ENCODE measurements around the gene GDF7. TPM values are rescaled to one million over a fixed set of nuclear protein-coding genes. Genes with fewer than 3 reads are reported as not detected.

GDF7 gene
- total and polyA plus RNA-seq, 2 of the 4 experiments (the other 2 are of a cell fraction), result under 0.01 to 0.02 TPM

GRCh38 chr2:20674309-20674965 is 7.5 kb downstream of the GDF7 start:
- POLR2A ChIA-PET (ENCODE audit: unreplicated experiment), result no interaction called here
- intact Hi-C loops (cut with micrococcal nuclease), result no loop called here
- CTCF ChIA-PET, result interaction anchor here (1.4 to 1.8 kb wide), 2 partner anchors 8 to 23 kb away, joined by 4 read pairs; no protein-coding TSS in a partner anchor

More at GRCh38 chr2:20674309-20674965, 7.5 kb downstream of the GDF7 start:
- peaks cover 35% of the 10 kb centered on the region for H3K27me3 ChIP-seq (ENCODE audit: control insufficient read depth, insufficient read depth, low read length)
- peaks cover 1% of the 10 kb centered on the region; the same call in 1 of the 2 replicates for H3K36me3 ChIP-seq (ENCODE audit: control insufficient read depth, insufficient read depth, low read length)
- H3K23ac ChIP-seq (ENCODE audit: low read depth, low read length), result no peak overlapping the region
- BruUV-seq (replicated peaks), result no TSS peak
- dilution Hi-C loops (cut with HindIII; ENCODE audit: low sequenced_read_pairs, unreplicated experiment), result no loop called here
- no CpG with 5 or more reads among the region's 11 CpGs for WGBS, 2 experiments (ENCODE audit: extremely low coverage in 2 of 2, insufficient read length in 1 of 2)
- no peak for TF ChIP-seq CEBPB (IDR thresholded peaks at IDR 0.05; ENCODE audit: low read depth, low read length)
- no peak for TF ChIP-seq RCOR1 (IDR thresholded peaks at IDR 0.05; ENCODE audit: insufficient replicate concordance, low read length)
- no peak for TF ChIP-seq CHD1 (IDR thresholded peaks at IDR 0.05; ENCODE audit: low read depth, low read length)
- TF ChIP-seq USF2 (IDR thresholded peaks at IDR 0.05; ENCODE audit: low read depth, low read length), result no peak
- no peak for TF ChIP-seq CTCF (conservative IDR thresholded peaks at IDR 0.05; ENCODE audit: low read depth, low read length)
- no peak for TF ChIP-seq RFX5 (IDR thresholded peaks at IDR 0.05; ENCODE audit: low read depth, low read length)
- no peak for TF ChIP-seq FOS (IDR thresholded peaks at IDR 0.05; ENCODE audit: low read depth, low read length)
- TF ChIP-seq SMC3 (IDR thresholded peaks at IDR 0.05; ENCODE audit: low read depth, low read length), result no peak
- TF ChIP-seq MXI1 (IDR thresholded peaks at IDR 0.05; ENCODE audit: borderline replicate concordance, low read depth, low read length), result no peak
- TF ChIP-seq MAFK (IDR thresholded peaks at IDR 0.05; ENCODE audit: low read depth, low read length), result no peak
- TF ChIP-seq POLR2A (IDR thresholded peaks at IDR 0.05; ENCODE audit: low read depth, low read length), result no peak
- no peak for TF ChIP-seq BHLHE40 (IDR thresholded peaks at IDR 0.05; ENCODE audit: low read depth, low read length)
- TF ChIP-seq NFE2L2 (IDR thresholded peaks at IDR 0.05; ENCODE audit: low read depth, low read length), result no peak
- no peak for TF ChIP-seq MAZ (IDR thresholded peaks at IDR 0.05; ENCODE audit: borderline replicate concordance, low read depth, low read length)
- TF ChIP-seq ELK1 (IDR thresholded peaks at IDR 0.05; ENCODE audit: borderline replicate concordance, low read depth, low read length), result no peak
- no peak for TF ChIP-seq RAD21 (IDR thresholded peaks at IDR 0.05; ENCODE audit: low read length)
- no peak overlapping the region for H4K8ac ChIP-seq (ENCODE audit: low read depth in 2 of 2, low read length in 2 of 2)
- H4K20me1 ChIP-seq (ENCODE audit: insufficient read depth, low read length), result no peaks in the 10 kb centered on the region
- no peak overlapping the region for H3K9ac ChIP-seq (ENCODE audit: low read depth, low read length)
- no peak overlapping the region for H4K91ac ChIP-seq (ENCODE audit: insufficient read depth, low read depth, low read length)
- H3K27ac ChIP-seq (ENCODE audit: insufficient read depth, low read length), result no peak overlapping the region
- ATAC-seq (ENCODE audit: low read depth) (no peak), DNase-seq (no peak)
- no peak overlapping the region for H2BK5ac ChIP-seq (ENCODE audit: low read depth, low read length, poor library complexity, severe bottlenecking)
- in situ Hi-C loops (cut with MboI; ENCODE audit: low sequenced_read_pairs), result loop anchor here (25.0 kb wide), 1 partner anchor 1088 kb away; no protein-coding TSS in a partner anchor
- H2BK15ac ChIP-seq (ENCODE audit: low read depth, low read length), result no peak overlapping the region
- no peak overlapping the region for H2AK5ac ChIP-seq (ENCODE audit: low read depth, low read length)
- H3K9me3 ChIP-seq (ENCODE audit: control insufficient read depth, insufficient read depth, low read length), result peaks cover 12% of the 10 kb centered on the region; the same call in 1 of the 2 replicates
- no peak overlapping the region for H3K14ac ChIP-seq (replicated peaks; ENCODE audit: low read depth, low read length)
- peaks cover 7% of the 10 kb centered on the region; the same call in 1 of the 2 replicates for H3K4me1 ChIP-seq (ENCODE audit: control insufficient read depth, insufficient read depth, low read length)
- peaks cover 5% of the 10 kb centered on the region; the same call in 1 of the 2 replicates for H3K9me1 ChIP-seq (ENCODE audit: insufficient read depth, low read length)
- H3K18ac ChIP-seq (ENCODE audit: low read depth, low read length), result no peak overlapping the region
- H2AK9ac ChIP-seq (replicated peaks; ENCODE audit: low read depth, low read length, poor library complexity), result no peak overlapping the region
- no peak overlapping the region for H4K5ac ChIP-seq (ENCODE audit: low read depth, low read length)
- H2BK20ac ChIP-seq (ENCODE audit: low read depth, low read length), result no peak overlapping the region
- H2AFZ ChIP-seq (replicated peaks; ENCODE audit: low read length, poor library complexity), result no peak overlapping the region
- no peak overlapping the region for H2BK120ac ChIP-seq (ENCODE audit: low read depth, low read length)
- H3K4me2 ChIP-seq (ENCODE audit: low read depth, low read length), result no peak overlapping the region
- H3K56ac ChIP-seq (ENCODE audit: extremely low read depth, insufficient read depth, low read length), result no peak overlapping the region
- H3K4me3 ChIP-seq (ENCODE audit: insufficient read depth, low read depth, low read length), result no peak overlapping the region
- no peak overlapping the region for H3K4ac ChIP-seq (ENCODE audit: low read depth, low read length)
- no peaks in the 10 kb centered on the region for H3K79me1 ChIP-seq (ENCODE audit: low read depth in 1 of 2, low read length in 2 of 2)

Data from IMR-90 (cell line).